Right atrium auricular region (tissue), 2 donors: Measurements from ENCODE around the gene CDKAL1. TPM values are rescaled to one million over a fixed set of nuclear protein-coding genes. Genes with fewer than 3 reads are reported as not detected.

Experiments used
- DNase-seq: peaks from one replicate; pipeline ENCODE4 v3.0.0-alpha.2; 2019; ENCODE audit warnings: low spot score
- H3K27ac ChIP-seq, 2 donors: fragments of 200-600 bp; sonication (generic); 1 replicate in 1 of 2; 2 replicates in 1 of 2; pipeline ENCODE4 v1.5.1; 2016 to 2019
- H3K27me3 ChIP-seq, 2 donors: fragments of 200-600 bp; sonication (generic); one replicate each; pipeline versions ENCODE4 v1.5.1 to v1.6.0; 2017 to 2019
- H3K36me3 ChIP-seq: fragments of 200-600 bp; sonication (generic); one replicate; pipeline ENCODE4 v1.5.1; 2016
- H3K4me1 ChIP-seq, 2 donors: fragments of 200-600 bp; sonication (generic); one replicate each; pipeline versions ENCODE4 v1.5.1 to v1.6.0; 2017 to 2019
- H3K4me3 ChIP-seq, 2 donors: fragments of 200-600 bp; sonication (generic); 1 replicate in 1 of 2; 2 replicates in 1 of 2; pipeline ENCODE4 v1.5.1; 2017 to 2019; ENCODE audit warnings: mild to moderate bottlenecking in 1 of 2, moderate library complexity in 1 of 2
- H3K9me3 ChIP-seq, 2 donors: fragments of 200-600 bp; sonication (generic); one replicate each; pipeline ENCODE4 v1.5.1; 2019
- CTCF ChIP-seq, 2 donors: fragments of 200-600 bp; sonication (generic); IDR thresholded peaks; one replicate each; pipeline ENCODE4 v1.5.1; 2019; ENCODE audit warnings: antibody characterized with exemption in 2 of 2
- total RNA-seq, 2 donors: library from RNA; depleted of rRNA; stranded (reverse); fragments of >200 nt; gene quantifications; one replicate each; pipeline ENCODE4 v1.1.0, GENCODE V29; 2016

Gene CDKAL1
- total RNA-seq, 2 donors from 2014 or later: 8.8 to 10.5 TPM

GRCh38 chr6:21228411-21228810 is 694.2 kb downstream of the CDKAL1 start:
- no peak for DNase-seq
- TF ChIP-seq CTCF (IDR thresholded peaks at IDR 0.05): no peak
- H3K4me1 ChIP-seq: no peaks in the 10 kb centered on the region

GRCh38 chr6:21228876-21229460 is 694.7 kb downstream of the CDKAL1 start:
- no peaks in the 10 kb centered on the region for H3K9me3 ChIP-seq
- no peak overlapping the region for H3K4me3 ChIP-seq
- TF ChIP-seq CTCF (IDR thresholded peaks at IDR 0.05): no peak
- H3K4me1 ChIP-seq: no peaks in the 10 kb centered on the region
- no peak overlapping the region for H3K27ac ChIP-seq
- DNase-seq: no peak
- no peaks in the 10 kb centered on the region for H3K27me3 ChIP-seq
- peaks cover 13% of the 10 kb centered on the region for H3K36me3 ChIP-seq

More at GRCh38 chr6:21228411-21228810, 694.2 kb downstream of the CDKAL1 start:
- Histone ChIP-seq H3K27me3 (no peaks in the 10 kb centered on the region), H3K27ac (no peak overlapping the region), H3K4me3 (no peak overlapping the region), H3K9me3 (no peaks in the 10 kb centered on the region), H3K36me3 (peaks cover 12% of the 10 kb centered on the region)

DNA sequence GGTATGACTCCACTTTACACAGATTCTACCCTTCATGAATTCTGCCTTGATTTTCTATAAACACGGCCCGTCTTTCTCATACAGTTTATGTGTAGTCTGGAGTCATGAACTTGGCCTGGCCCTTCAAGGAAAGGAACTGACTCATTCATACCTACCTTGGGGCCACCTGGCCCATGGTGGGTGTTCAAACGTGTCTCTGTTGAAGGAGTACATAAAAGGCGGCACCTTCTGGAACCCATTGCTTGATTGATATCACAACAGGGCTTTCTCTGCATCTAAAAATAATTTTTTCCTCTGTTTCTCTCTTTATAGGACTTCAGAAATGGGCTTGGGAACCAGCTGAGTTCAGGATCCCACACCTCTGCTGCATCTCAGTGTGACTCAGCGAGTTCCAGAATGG is 696.3 kb downstream of the CDKAL1 start:
- Histone ChIP-seq H3K9me3 (no peaks in the 10 kb centered on the region), H3K4me1 (no peaks in the 10 kb centered on the region), H3K4me3 (no peak overlapping the region), H3K27me3 (no peaks in the 10 kb centered on the region), H3K36me3 (peaks cover 13% of the 10 kb centered on the region), H3K27ac (no peak overlapping the region)
- no peak for DNase-seq
- no peak for TF ChIP-seq CTCF (IDR thresholded peaks at IDR 0.05)

GRCh38 chr6:21235162-21235561 is 700.9 kb downstream of the CDKAL1 start:
- Histone ChIP-seq H3K4me1 (no peaks in the 10 kb centered on the region), H3K27me3 (no peaks in the 10 kb centered on the region), H3K4me3 (no peak overlapping the region), H3K9me3 (peaks cover 0 to 10% of the 10 kb centered on the region in 2 donors), H3K27ac (no peak overlapping the region), H3K36me3 (peaks cover 13% of the 10 kb centered on the region)
- DNase-seq: no peak
- TF ChIP-seq CTCF (IDR thresholded peaks at IDR 0.05): no peak

DNA sequence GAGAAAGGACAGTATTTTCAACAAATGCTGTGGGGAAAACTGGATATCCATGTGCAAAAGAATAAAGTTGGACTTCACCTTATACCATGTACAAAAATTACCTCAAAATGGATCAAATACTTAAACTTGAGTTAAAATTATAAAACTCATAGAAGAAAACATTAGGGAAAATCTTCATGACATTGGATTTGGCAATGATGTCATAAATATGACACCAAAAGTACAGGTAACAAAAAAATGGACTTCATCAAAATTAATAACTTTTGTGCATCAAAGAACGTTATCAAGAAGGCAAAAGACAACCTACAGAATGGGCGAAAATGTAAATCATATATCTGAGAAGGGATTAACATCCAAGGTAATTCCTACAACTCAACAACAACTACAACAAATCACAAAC is 704.0 kb downstream of the CDKAL1 start:
- DNase-seq: no peak
- Histone ChIP-seq H3K4me1 (no peaks in the 10 kb centered on the region), H3K27ac (no peak overlapping the region), H3K4me3 (no peak overlapping the region), H3K9me3 (peaks cover 0 to 10% of the 10 kb centered on the region in 2 donors), H3K36me3 (peaks cover 2% of the 10 kb centered on the region), H3K27me3 (no peaks in the 10 kb centered on the region)
- TF ChIP-seq CTCF (IDR thresholded peaks at IDR 0.05): no peak

DNA sequence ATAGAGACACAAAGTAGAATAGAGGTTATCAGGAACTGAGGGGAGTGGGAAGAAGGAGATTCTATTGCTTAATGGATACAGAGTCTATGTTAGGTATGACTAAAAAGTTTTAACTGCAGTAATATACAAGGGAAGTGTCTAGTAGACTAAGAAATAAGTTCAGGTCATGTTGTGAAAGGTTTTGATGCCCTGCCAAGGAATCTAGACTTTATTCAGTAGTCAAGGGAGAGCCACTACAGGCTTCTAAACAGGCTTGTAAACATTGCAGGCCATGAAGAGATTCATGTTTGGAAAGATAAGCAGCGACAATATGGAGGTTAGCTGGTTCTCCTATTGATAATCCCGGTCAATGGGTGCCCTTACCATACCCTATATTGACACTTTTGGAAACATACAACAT is 706.5 kb downstream of the CDKAL1 start:
- no peak overlapping the region for H3K4me3 ChIP-seq
- H3K9me3 ChIP-seq: peaks cover 0 to 10% of the 10 kb centered on the region in 2 donors
- no peaks in the 10 kb centered on the region for H3K36me3 ChIP-seq
- TF ChIP-seq CTCF (IDR thresholded peaks at IDR 0.05): no peak
- no peak for DNase-seq
- peaks cover 0 to 3% of the 10 kb centered on the region in 2 donors for H3K4me1 ChIP-seq
- H3K27ac ChIP-seq: no peak overlapping the region
- H3K27me3 ChIP-seq: no peaks in the 10 kb centered on the region
